CD4-positive, CD25-positive, alpha-beta regulatory T cell (primary cell): ENCODE results near the gene NKX2-4. TPM values are rescaled to one million over a fixed set of nuclear protein-coding genes. Genes with fewer than 3 reads are reported as not detected.

Experiments used
- ATAC-seq, 2 donors: fragments of 150-1000 bp; cut with Tn5 transposase; one replicate each; pipeline ENCODE4 v1.10.0; 2021; ENCODE audit warnings: low read depth in 2 of 2, moderate number of reproducible peaks in 2 of 2, moderate library complexity in 1 of 2
- DNase-seq, 3 donors: peaks; one replicate each; pipeline versions ENCODE4 v3.0.0 to v3.0.0-alpha.2; 2012 to 2022; ENCODE audit warnings: mixed read lengths in 1 of 3
- H3K27ac ChIP-seq: one replicate; pipeline ENCODE4 v1.7.0; 2013; ENCODE audit warnings: mild to moderate bottlenecking, low read length; ENCODE audit not compliant: insufficient read depth, poor library complexity, severe bottlenecking
- H3K27me3 ChIP-seq: one replicate; pipeline ENCODE4 v1.7.0; 2013; ENCODE audit warnings: low read length; ENCODE audit not compliant: control insufficient read depth, insufficient read depth
- H3K36me3 ChIP-seq: one replicate; pipeline ENCODE4 v1.7.0; 2013; ENCODE audit warnings: mild to moderate bottlenecking, low read length, moderate library complexity; ENCODE audit not compliant: control insufficient read depth, insufficient read depth
- H3K4me1 ChIP-seq: 2 replicates; pipeline ENCODE4 v1.7.0; 2013; ENCODE audit warnings: mild to moderate bottlenecking, low read length; ENCODE audit not compliant: insufficient read depth, control insufficient read depth, poor library complexity, severe bottlenecking
- H3K4me3 ChIP-seq: one replicate; pipeline ENCODE4 v1.7.0; 2013; ENCODE audit warnings: low read depth, mild to moderate bottlenecking, low read length, moderate library complexity
- H3K9me3 ChIP-seq, 2 experiments: 1 replicate in 1 of 2; 2 replicates in 1 of 2; pipeline ENCODE4 v1.7.0; 2013; ENCODE audit warnings: low read length in 2 of 2, mild to moderate bottlenecking in 1 of 2, moderate library complexity in 1 of 2; ENCODE audit not compliant: control insufficient read depth in 2 of 2
- H3K27ac Mint-ChIP-seq, 3 donors: one replicate each; pipeline ENCODE4 v1.8.0; 2020 to 2022; ENCODE audit warnings: mild to moderate bottlenecking in 3 of 3, mixed read lengths in 3 of 3, moderate library complexity in 2 of 3
- H3K27me3 Mint-ChIP-seq: one replicate; pipeline ENCODE4 v1.8.0; 2022; ENCODE audit warnings: mild to moderate bottlenecking, mixed read lengths
- H3K36me3 Mint-ChIP-seq: one replicate; pipeline ENCODE4 v1.8.0; 2020; ENCODE audit warnings: mixed read lengths
- H3K4me1 Mint-ChIP-seq, 4 donors: one replicate each; pipeline ENCODE4 v1.8.0; 2020 to 2022; ENCODE audit warnings: mixed read lengths in 4 of 4, mild to moderate bottlenecking in 1 of 4
- H3K4me3 Mint-ChIP-seq, 4 donors: one replicate each; pipeline ENCODE4 v1.8.0; 2020 to 2022; ENCODE audit warnings: mild to moderate bottlenecking in 4 of 4, mixed read lengths in 4 of 4, moderate library complexity in 3 of 4
- H3K9me3 Mint-ChIP-seq, 7 donors: one replicate each; pipeline ENCODE4 v1.8.0; 2020 to 2022; ENCODE audit warnings: mixed read lengths in 7 of 7, mild to moderate bottlenecking in 3 of 7, moderate library complexity in 2 of 7
- polyA plus RNA-seq, 4 donors: library from polyadenylated mRNA; unstranded; fragments of 300-500 nt; fragmentation: Illumina TruSeq; gene quantifications; one replicate each; pipeline ENCODE4 v1.2.3, GENCODE V29; 2021
- total RNA-seq: library from RNA; stranded (reverse); gene quantifications from one replicate; pipeline ENCODE4 v1.2.3, GENCODE V29; 2022

NKX2-4 gene
- total and polyA plus RNA-seq, 5 donors from 2014 or later = not detected

DNA sequence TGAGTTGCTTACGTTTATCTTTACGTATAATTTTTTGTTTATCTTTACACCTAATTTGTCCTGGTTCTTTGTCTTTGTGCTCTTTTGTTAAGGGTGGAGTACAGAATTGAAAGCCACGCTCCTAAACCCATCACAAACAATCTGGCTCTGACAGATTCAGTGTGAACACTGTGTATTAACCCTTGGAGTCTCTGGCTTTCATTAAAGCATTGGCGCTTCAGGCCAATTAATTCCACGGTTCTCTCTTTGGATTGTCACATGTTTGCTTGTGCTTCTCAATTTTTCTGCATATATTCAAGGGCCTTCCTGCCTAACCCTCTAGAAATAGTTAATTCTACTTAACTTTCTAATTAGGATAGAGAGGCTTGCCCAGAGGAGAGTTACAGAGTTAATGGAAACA lies 38.6 kb downstream of the NKX2-4 start:
- no peak for DNase-seq
- peaks cover 0 to 10% (median 5%) of the 10 kb centered on the region in 4 donors for H3K4me1 Mint-ChIP-seq
- no peaks in the 10 kb centered on the region for H3K27me3 ChIP-seq
- no peak overlapping the region for H3K4me3 ChIP-seq
- H3K9me3 Mint-ChIP-seq = no peaks in the 10 kb centered on the region
- no peaks in the 10 kb centered on the region for H3K4me1 ChIP-seq
- H3K4me3 Mint-ChIP-seq = no peak overlapping the region
- peak overlapping the region in 1 of 3 donors; percentile 41 for H3K27ac Mint-ChIP-seq
- no peaks in the 10 kb centered on the region for H3K27me3 Mint-ChIP-seq
- no peaks in the 10 kb centered on the region for H3K9me3 ChIP-seq
- H3K36me3 Mint-ChIP-seq = peaks cover 53% of the 10 kb centered on the region
- ATAC-seq = no peak
- H3K36me3 ChIP-seq = peaks cover 70% of the 10 kb centered on the region
- no peak overlapping the region for H3K27ac ChIP-seq

DNA sequence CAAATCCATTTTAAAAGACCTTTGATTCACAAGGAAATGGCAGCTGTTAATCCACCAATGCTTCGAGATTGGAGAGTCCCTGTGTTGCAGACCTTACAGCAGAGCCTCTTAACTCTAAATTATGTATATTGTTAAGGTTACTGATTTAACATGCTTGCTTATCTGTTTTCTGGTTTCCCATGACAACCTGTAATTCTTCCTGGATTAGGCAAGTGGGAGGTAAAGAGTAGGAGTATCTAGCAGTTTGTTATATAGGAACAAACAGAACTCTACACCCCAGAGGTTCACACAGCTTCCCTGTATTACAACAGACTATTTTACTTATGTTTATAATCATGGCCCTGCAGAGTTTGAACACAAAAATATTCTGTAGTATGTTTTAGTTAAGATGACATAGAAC lies 39.5 kb downstream of the NKX2-4 start:
- Histone ChIP-seq H3K4me1 (no peaks in the 10 kb centered on the region), H3K4me3 (no peak overlapping the region), H3K36me3 (peaks cover 70% of the 10 kb centered on the region), H3K27ac (no peak overlapping the region), H3K27me3 (no peaks in the 10 kb centered on the region), H3K9me3 (no peaks in the 10 kb centered on the region)
- peaks cover 0 to 10% (median 1%) of the 10 kb centered on the region in 4 donors for H3K4me1 Mint-ChIP-seq
- no peak for DNase-seq
- H3K4me3 Mint-ChIP-seq = no peak overlapping the region
- ATAC-seq = no peak
- no peak overlapping the region for H3K27ac Mint-ChIP-seq
- H3K36me3 Mint-ChIP-seq = peaks cover 46% of the 10 kb centered on the region
- no peaks in the 10 kb centered on the region for H3K27me3 Mint-ChIP-seq
- H3K9me3 Mint-ChIP-seq = no peaks in the 10 kb centered on the region

DNA sequence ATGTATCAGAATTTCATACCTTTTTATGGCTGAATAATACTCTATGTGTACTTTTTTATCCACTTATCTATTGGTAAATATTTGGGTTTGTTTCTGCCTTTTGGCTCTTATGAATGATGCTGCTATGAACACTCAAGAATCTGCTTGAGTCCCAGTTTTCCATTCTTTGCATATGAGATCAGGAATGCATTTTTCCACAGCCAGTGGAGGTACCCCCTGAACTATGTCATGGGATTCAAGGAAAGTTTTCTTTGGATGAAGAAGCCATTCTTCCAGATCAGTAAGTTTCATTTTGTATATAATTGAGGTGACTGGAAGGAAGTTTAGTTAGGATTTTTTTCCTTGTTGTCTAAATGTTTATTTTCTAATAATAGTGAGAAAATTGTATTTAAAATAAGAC lies 40.9 kb downstream of the NKX2-4 start:
- Histone ChIP-seq H3K9me3 (no peaks in the 10 kb centered on the region), H3K27ac (no peak overlapping the region), H3K36me3 (peaks cover 67% of the 10 kb centered on the region), H3K27me3 (no peaks in the 10 kb centered on the region), H3K4me3 (no peak overlapping the region), H3K4me1 (no peaks in the 10 kb centered on the region)
- Mint-ChIP-seq H3K27ac (peak overlapping the region in 1 of 3 donors; percentile 48), H3K9me3 (no peaks in the 10 kb centered on the region), H3K36me3 (peaks cover 43% of the 10 kb centered on the region), H3K4me3 (no peak overlapping the region), H3K27me3 (no peaks in the 10 kb centered on the region), H3K4me1 (peaks cover 0 to 10% (median 1%) of the 10 kb centered on the region in 4 donors)
- ATAC-seq (no peak), DNase-seq (no peak)

DNA sequence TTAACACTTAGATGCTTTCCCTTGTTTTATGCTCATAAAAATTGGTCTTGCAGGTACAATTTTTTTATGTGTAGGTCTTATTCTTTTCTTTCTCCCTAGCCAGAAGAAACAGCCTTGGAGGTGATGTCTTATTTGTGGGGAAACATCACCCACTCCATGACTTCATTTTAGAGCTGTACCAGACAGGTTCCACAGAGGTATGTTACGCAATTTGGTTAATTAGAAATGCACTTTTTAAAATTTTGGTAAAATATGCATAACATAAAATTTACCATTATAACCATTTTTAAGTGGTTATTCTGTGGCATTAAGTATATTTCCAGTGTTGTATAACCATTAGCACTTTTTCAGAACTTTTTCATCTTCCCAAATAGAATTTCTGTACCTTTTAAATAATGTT lies 41.3 kb downstream of the NKX2-4 start:
- peaks cover 71% of the 10 kb centered on the region for H3K36me3 ChIP-seq
- Mint-ChIP-seq H3K27me3 (no peaks in the 10 kb centered on the region), H3K36me3 (peaks cover 43% of the 10 kb centered on the region), H3K4me1 (peaks cover 0 to 10% (median 1%) of the 10 kb centered on the region in 4 donors), H3K4me3 (no peak overlapping the region), H3K9me3 (no peaks in the 10 kb centered on the region), H3K27ac (no peak overlapping the region)
- H3K27me3 ChIP-seq = no peaks in the 10 kb centered on the region
- no peak for DNase-seq
- H3K4me3 ChIP-seq = no peak overlapping the region
- ATAC-seq = no peak
- H3K27ac ChIP-seq = no peak overlapping the region
- no peaks in the 10 kb centered on the region for H3K9me3 ChIP-seq
- H3K4me1 ChIP-seq = no peaks in the 10 kb centered on the region

DNA sequence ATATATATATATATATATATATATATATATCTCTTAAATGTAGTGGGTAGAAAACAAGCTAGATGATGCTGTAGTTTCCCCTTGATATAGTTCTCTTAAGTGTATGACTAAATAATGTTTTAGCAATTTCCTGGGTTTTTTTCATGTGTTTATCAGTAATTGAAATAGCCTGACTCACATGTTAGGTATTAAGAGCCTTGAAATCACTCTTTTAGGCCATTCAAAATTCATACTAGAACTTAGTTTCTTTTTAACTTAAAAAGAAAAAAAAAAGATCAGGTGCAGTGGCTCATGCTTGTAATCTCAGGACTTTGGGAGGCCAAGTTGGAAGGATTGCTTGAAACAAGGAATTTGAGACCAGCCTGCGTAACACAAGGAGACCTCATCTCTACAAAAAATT lies 44.1 kb downstream of the NKX2-4 start:
- Mint-ChIP-seq H3K4me1 (no peaks in the 10 kb centered on the region), H3K36me3 (peaks cover 39% of the 10 kb centered on the region), H3K27me3 (no peaks in the 10 kb centered on the region), H3K9me3 (no peaks in the 10 kb centered on the region), H3K4me3 (no peak overlapping the region), H3K27ac (no peak overlapping the region)
- ATAC-seq = no peak
- Histone ChIP-seq H3K4me3 (no peak overlapping the region), H3K36me3 (peaks cover 74% of the 10 kb centered on the region), H3K9me3 (no peaks in the 10 kb centered on the region), H3K4me1 (no peaks in the 10 kb centered on the region), H3K27me3 (no peaks in the 10 kb centered on the region), H3K27ac (no peak overlapping the region)
- no peak for DNase-seq

DNA sequence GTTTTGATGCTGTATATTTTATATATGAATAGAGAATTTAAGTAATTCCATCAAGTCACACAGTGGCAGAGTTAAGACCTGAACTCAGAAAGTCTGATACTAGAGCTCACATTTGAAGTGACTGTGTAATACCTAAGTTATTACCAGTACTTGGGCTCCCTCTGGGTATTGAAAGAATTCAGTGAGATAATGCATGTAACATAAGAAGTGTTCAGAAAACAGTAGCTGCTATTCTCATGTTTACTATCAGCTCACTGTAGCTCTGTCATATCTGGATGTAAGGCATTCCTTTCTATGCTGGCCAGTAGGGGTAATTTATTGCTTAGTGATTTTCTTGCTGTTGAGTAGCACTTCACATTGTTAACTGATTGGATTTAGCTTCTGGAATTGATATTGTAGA lies 44.6 kb downstream of the NKX2-4 start:
- Histone ChIP-seq H3K9me3 (no peaks in the 10 kb centered on the region), H3K27ac (no peak overlapping the region), H3K36me3 (peaks cover 75% of the 10 kb centered on the region), H3K4me3 (no peak overlapping the region), H3K27me3 (no peaks in the 10 kb centered on the region), H3K4me1 (no peaks in the 10 kb centered on the region)
- no peaks in the 10 kb centered on the region for H3K4me1 Mint-ChIP-seq
- no peak for ATAC-seq
- H3K9me3 Mint-ChIP-seq = no peaks in the 10 kb centered on the region
- H3K4me3 Mint-ChIP-seq = no peak overlapping the region
- H3K27ac Mint-ChIP-seq = no peak overlapping the region
- no peak for DNase-seq
- peaks cover 42% of the 10 kb centered on the region for H3K36me3 Mint-ChIP-seq
- H3K27me3 Mint-ChIP-seq = no peaks in the 10 kb centered on the region

Other genes with a start within 250 kb of the NKX2-4 start
- gene XRN2, start 94.2 kb downstream of the NKX2-4 start, total RNA-seq = 59.0 TPM
- gene XRN2, start 94.2 kb downstream of the NKX2-4 start, polyA plus RNA-seq = 10 to 100 TPM; 65.0 to 81.0 (median 75.1) TPM
- not detected for gene NKX2-2, start 116.5 kb upstream of the NKX2-4 start, total RNA-seq
- gene NKX2-2, start 116.5 kb upstream of the NKX2-4 start, polyA plus RNA-seq = not detected